ENCODE results near the gene NAA20. TPM values are rescaled to one million over a fixed set of nuclear protein-coding genes. Genes with fewer than 3 reads are reported as not detected.

The NAA20 gene
- total RNA-seq, 1 donor from 2014 or later = 36.3 TPM

- peak; percentile 81 for TF ChIP-seq CTCF (IDR thresholded peaks at IDR 0.05; ENCODE audit: unreplicated experiment)
- Mint-ChIP-seq H3K27ac (ENCODE audit: unreplicated experiment) (no peak overlapping the region), H3K36me3 (ENCODE audit: low read depth, unreplicated experiment) (peaks cover 20% of the 10 kb centered on the region), H3K27me3 (ENCODE audit: unreplicated experiment) (peaks cover 3% of the 10 kb centered on the region), H3K9me3 (ENCODE audit: unreplicated experiment) (no peaks in the 10 kb centered on the region), H3K4me1 (ENCODE audit: unreplicated experiment) (peaks cover 19% of the 10 kb centered on the region), H3K4me3 (ENCODE audit: unreplicated experiment) (no peak overlapping the region)
- DNase-seq (ENCODE audit: low spot score) = no peak
Measured at GRCh38 chr20:19995220-19995863, 21.8 kb upstream of the NAA20 start.

GRCh38 chr20:19996222-19996621, 20.9 kb upstream of the NAA20 start:
- Mint-ChIP-seq H3K4me3 (ENCODE audit: unreplicated experiment) (no peak overlapping the region), H3K4me1 (ENCODE audit: unreplicated experiment) (peaks cover 15% of the 10 kb centered on the region), H3K27ac (ENCODE audit: unreplicated experiment) (no peak overlapping the region), H3K36me3 (ENCODE audit: low read depth, unreplicated experiment) (peaks cover 26% of the 10 kb centered on the region), H3K27me3 (ENCODE audit: unreplicated experiment) (peaks cover 3% of the 10 kb centered on the region), H3K9me3 (ENCODE audit: unreplicated experiment) (no peaks in the 10 kb centered on the region)
- no peak for TF ChIP-seq CTCF (IDR thresholded peaks at IDR 0.05; ENCODE audit: unreplicated experiment)
- no peak for DNase-seq (ENCODE audit: low spot score)

GRCh38 chr20:19996917-19997316, 20.2 kb upstream of the NAA20 start:
- TF ChIP-seq CTCF (IDR thresholded peaks at IDR 0.05; ENCODE audit: unreplicated experiment) = no peak
- Mint-ChIP-seq H3K4me1 (ENCODE audit: unreplicated experiment) (peaks cover 14% of the 10 kb centered on the region), H3K36me3 (ENCODE audit: low read depth, unreplicated experiment) (peaks cover 31% of the 10 kb centered on the region), H3K27me3 (ENCODE audit: unreplicated experiment) (peaks cover 3% of the 10 kb centered on the region), H3K27ac (ENCODE audit: unreplicated experiment) (no peak overlapping the region), H3K9me3 (ENCODE audit: unreplicated experiment) (no peaks in the 10 kb centered on the region), H3K4me3 (ENCODE audit: unreplicated experiment) (no peak overlapping the region)
- DNase-seq (ENCODE audit: low spot score) = no peak

- no peak for TF ChIP-seq CTCF (IDR thresholded peaks at IDR 0.05; ENCODE audit: unreplicated experiment)
- peak overlapping the region; percentile 9 for H3K4me3 Mint-ChIP-seq (ENCODE audit: unreplicated experiment)
- H3K9me3 Mint-ChIP-seq (ENCODE audit: unreplicated experiment) = no peaks in the 10 kb centered on the region
- peaks cover 5% of the 10 kb centered on the region for H3K4me1 Mint-ChIP-seq (ENCODE audit: unreplicated experiment)
- no peak for DNase-seq (ENCODE audit: low spot score)
- no peak overlapping the region for H3K27ac Mint-ChIP-seq (ENCODE audit: unreplicated experiment)
- peaks cover 3% of the 10 kb centered on the region for H3K27me3 Mint-ChIP-seq (ENCODE audit: unreplicated experiment)
- peaks cover 42% of the 10 kb centered on the region for H3K36me3 Mint-ChIP-seq (ENCODE audit: low read depth, unreplicated experiment)
Measured at GRCh38 chr20:19998990-19999705, 18.0 kb upstream of the NAA20 start.

All from endothelial cell (in vitro differentiated cells).